ENCODE results near the gene SPDYE4.

DNA sequence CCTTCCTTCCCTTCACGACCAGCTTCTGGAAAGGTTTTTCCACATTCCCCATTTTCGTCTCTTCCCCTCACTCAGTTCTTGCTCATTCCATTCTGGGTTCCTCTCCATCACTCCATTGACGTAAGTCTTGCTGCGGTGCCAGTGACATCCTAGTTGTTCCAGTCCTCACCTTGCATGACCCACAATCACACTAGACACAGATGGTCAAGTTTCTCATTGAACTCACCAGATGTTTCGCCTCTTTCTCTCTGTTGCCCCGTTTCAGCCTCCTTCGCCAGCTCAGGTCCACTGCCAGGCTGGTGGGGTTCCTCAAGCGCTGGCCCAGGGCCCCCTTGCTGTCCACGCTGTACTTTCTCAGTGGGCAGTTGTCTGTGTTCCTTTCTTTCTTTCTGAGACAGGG lies 57.1 kb downstream of the SPDYE4 start:
- no peak for TF ChIP-seq ZNF317 (CRISPR knock-in tag; IDR thresholded peaks at IDR 0.05; ENCODE audit: borderline replicate concordance, low read depth)
- TF ChIP-seq, protein P1, sequence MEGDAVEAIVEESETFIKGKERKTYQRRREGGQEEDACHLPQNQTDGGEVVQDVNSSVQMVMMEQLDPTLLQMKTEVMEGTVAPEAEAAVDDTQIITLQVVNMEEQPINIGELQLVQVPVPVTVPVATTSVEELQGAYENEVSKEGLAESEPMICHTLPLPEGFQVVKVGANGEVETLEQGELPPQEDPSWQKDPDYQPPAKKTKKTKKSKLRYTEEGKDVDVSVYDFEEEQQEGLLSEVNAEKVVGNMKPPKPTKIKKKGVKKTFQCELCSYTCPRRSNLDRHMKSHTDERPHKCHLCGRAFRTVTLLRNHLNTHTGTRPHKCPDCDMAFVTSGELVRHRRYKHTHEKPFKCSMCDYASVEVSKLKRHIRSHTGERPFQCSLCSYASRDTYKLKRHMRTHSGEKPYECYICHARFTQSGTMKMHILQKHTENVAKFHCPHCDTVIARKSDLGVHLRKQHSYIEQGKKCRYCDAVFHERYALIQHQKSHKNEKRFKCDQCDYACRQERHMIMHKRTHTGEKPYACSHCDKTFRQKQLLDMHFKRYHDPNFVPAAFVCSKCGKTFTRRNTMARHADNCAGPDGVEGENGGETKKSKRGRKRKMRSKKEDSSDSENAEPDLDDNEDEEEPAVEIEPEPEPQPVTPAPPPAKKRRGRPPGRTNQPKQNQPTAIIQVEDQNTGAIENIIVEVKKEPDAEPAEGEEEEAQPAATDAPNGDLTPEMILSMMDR (IDR thresholded peaks at IDR 0.05), result no peak
- no peak for TF ChIP-seq ATF2 (CRISPR knock-in tag; IDR thresholded peaks at IDR 0.05; ENCODE audit: borderline replicate concordance, low read depth)
- no peak for TF ChIP-seq CREM (CRISPR knock-in tag; IDR thresholded peaks at IDR 0.05)

Measured in WTC11 (cell line).